Tongue (tissue), 2 donors: Measurements from ENCODE around the gene GPR153. TPM values are rescaled to one million over a fixed set of nuclear protein-coding genes. Genes with fewer than 3 reads are reported as not detected.

Experiments
- DNase-seq: peaks from one replicate; pipeline ENCODE4 v3.0.0-alpha.2; 2015
- total RNA-seq: library from RNA; depleted of rRNA; stranded (reverse); fragments of >200 nt; gene quantifications from one replicate; pipeline ENCODE4 v1.2.3, GENCODE V29; 2014

GPR153 gene
- total RNA-seq, 1 donor from 2014 or later = 13.7 TPM

DNA sequence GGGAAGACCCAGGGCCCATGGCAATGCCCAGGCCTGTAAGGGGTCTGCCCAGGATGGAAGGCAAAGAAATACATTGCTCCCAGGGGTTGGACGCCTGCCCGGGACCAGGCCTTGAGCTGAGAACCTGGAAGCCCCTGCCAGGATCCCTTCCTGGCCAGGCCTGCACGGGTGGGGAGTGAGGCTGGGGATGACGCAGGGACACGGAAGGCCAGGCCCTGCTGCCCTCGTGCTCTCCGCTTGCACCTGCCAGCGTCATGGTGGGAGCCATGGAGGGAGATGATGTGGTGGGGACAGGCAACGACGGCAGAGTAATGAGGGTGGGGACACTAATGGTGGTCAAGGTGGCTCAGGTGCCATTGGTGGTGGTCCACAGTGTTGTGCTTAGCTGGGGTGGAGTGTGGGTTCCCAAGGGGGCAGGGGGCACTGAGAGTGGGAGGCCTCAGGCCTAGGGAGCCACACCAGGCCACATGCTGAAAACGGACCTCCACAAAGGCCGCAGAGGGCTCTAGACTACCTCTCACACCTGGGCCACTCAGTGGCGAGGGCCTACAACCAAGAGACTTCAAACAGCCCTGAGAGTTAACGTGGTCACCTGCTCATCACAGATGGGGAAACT lies 12.6 kb downstream of the GPR153 start:
- no peak for DNase-seq

DNA sequence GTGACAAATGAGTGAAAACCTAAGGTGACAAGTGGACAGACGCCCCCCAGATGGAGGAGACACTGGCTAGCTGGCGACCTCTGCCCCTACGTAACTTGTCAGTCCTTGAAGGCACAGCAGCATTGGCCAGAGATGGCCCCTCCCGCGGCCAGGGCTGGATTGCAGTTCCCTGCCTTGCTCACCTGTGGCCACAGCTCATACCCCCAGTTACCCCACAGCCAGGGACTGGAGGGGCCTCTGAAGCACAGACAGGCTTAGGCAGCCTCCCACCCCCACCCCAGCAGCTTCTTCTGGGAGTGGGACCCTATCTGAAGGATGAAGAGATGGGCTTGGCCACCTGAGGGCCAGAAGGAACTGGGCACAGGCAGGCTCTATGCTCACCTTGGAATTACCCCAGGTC lies 13.2 kb downstream of the GPR153 start:
- no peak for DNase-seq

DNA sequence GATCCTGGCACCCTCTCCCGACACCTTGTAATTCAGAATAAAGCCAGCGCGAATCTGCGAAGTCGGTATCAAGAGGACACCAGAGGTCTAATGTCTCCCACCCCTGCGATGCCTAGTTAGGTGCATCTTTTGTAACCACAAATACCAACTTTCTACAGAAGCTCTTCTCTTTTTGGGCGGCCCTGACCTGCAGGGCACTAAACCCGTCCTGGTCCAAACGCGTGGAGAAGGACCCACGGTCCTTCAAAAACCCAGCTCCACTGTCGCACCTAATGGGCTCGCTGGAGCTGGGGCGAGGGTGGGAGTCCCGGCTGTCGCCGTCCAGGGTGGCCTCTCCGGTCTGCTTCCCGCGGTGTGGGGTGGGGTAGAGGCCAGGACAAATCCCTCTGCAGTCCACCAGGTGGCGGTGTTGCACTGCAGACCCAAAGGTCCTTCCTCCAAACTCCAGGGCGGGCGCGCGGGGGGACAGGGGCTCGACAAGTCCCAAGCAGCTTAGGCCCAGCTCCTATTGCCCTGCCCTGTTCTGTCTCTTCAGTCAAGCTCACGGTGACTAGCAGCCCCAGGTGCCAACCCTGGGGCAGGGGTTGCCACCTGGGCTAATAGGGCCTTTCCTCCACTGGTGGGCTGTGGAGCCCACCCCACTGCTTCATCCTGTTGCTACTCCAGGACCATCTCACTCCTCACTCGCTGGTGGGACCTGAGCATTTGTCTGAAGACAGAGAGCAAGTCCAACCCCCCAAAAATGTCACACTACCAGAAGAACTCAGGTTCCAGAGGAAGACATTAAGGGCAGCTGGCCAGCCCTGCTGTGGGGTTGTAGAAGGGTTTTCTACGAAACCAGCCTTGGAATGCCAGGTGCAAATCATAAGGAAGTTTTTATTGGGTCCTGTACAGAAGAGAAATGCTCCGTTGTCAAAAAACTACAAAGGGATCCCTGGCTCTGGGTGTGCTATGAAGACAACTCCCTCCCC lies 14.1 kb downstream of the GPR153 start:
- DNase-seq = peak; percentile 94

DNA sequence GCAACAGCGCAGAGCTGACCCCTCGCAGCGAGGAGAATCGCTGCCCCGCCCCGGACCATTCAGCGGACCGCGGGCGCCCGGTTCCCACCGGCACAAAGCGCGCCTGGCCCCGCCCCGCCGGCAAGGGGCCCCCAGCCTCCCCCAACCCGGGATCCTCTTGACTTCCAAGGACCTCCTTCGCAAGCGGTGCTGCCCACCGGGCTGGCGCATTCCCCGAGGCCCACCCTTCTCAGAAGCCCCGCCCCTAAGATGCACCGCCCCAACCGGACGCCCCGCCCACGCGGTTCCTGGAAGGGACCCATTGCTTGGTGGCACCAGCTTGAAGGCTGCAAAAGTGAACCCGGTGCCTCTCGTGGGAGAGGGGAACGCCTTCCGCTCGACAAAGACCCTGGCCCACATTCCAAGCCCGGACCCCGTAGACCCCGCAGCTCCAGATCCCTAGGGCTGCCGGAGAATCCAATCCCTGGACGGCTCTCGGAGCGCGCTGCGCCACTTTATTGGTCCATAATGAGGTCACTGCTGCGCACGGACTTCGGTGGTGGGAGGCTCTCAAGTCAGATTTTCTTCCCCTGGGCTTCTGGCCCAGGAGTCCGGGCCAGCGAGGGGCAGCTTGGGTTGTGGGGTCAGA lies 14.9 kb downstream of the GPR153 start:
- no peak for DNase-seq

DNA sequence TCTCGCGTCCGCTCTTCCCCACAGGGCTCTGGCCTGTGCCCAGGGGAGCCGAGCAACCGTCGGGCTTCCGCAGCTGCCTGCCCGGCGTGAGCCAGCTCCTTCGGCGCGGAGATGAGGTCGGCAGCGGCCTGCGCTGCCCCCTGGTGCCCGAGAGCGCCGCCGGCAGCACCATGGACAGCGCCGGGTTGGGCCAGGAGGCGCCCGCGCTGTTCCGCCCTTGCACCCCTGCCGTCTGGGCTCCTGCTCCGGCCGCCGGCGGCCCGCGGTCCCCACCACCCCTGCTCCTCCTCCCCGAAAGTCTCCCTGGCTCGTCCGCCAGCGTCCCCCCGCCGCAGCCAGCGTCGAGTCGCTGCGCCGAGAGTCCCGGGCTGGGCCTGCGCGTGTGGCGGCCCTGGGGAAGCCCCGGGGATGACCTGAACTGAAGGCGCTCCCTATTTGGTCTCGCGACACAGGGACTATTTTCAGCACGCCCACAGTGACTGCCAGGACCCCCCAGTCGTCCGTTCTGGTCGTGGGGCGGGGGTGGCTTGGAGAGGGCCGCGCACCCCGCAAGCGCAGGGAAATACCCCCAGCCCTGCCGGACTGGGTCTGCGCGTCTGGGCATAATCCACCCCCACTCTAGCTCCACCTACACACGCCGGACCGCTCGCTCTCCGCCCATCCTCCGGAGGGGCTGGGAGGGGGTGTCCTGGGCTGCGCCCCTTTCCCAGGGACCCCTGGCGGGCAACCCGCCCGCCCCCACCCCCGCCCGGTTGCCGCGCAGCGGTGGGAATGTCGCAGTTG lies 15.6 kb downstream of the GPR153 start:
- DNase-seq = peak; percentile 92

DNA sequence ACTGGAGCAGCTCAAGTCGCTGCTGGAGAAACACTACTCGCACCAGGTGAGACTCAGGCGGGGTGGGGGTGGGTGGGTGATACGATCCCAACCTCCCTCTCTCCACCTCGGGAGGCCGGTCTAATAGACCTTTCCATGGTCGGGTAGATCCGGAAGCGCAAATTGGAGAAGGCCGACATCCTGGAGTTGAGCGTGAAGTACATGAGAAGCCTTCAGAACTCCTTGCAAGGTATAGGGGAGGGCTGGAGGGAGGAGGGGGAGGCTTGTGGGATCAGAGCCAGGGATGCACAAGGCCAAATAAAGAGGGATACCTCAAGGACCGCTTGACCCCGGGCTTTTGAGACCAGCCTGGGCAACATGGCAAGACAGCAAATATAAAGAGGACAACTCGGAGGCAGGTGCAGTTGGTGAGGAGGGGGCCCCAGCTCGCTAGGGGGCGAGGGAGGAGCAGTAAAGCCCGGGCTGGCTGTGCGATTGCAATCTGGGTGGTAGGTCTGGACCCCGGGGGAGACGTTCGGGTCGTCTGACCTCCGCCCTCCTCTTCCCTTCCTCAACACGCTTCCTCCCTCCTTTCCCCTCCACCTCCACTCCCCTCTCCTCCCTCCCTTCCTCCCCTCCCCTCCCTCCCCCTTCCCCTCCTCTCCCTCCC lies 16.4 kb downstream of the GPR153 start:
- no peak for DNase-seq

DNA sequence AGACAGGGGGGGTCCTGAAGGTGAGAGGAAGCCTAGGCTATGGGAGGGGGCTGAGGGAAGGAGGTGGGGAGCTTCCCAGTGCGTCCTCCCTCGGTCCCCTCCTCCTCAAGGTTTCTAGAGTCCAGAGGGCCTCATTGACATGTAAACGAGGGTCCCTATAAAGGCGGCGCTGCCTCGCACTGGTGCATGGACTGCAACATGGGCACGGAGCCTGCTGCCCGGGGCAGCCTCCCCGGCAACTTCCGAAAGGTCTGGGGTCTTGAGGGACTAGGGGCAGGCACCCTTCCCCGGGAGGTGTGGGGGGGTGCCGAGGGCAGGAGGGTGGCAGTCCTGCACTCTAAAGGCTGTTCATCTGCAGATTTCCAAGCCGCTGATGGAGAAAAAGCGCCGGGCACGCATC lies 16.9 kb downstream of the GPR153 start, which contains the start of gene HES3:
HES3 (plus strand) TSS at position 187 of the 400 bp plus-strand sequence; CDS start at position 374, 187 bp downstream.
- DNase-seq = no peak

DNA sequence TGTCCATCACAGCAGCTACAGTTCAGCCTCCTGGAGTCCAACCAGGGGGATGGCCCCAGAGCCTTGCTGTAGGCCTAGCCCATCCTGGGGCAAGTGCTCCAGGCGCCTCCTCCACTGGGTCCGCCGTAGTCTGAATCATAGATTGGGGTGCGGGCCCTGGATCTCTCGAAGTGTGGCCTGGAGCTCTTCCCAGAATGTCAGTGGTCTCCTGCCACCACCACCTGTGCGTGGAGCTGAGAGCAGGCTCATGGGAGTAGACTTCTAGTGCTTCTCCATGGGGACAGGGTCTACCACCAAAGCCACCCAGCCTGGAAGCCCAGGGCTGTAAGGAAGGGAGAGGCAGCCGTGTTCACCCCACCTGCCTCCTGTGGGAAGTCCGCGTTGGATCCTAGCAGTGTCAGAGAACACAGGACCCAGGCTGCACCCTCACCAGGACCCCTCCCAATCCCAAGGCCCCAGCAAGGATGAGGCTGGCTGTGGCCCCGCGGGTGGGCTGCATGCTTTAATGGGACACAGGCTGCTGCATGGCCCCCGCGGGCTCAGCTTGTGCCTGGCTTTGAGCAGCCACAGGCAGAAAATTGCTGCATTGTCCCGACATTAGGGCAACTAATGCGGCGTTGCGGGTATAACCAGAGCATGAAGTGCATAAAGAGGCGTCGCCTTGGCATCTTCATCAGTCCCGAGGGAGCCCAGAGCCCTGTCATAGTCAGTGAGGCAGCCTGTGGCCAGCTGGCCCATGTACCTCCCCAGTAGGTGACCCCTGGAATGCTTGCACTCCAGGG lies 17.7 kb downstream of the GPR153 start:
- DNase-seq = no peak

DNA sequence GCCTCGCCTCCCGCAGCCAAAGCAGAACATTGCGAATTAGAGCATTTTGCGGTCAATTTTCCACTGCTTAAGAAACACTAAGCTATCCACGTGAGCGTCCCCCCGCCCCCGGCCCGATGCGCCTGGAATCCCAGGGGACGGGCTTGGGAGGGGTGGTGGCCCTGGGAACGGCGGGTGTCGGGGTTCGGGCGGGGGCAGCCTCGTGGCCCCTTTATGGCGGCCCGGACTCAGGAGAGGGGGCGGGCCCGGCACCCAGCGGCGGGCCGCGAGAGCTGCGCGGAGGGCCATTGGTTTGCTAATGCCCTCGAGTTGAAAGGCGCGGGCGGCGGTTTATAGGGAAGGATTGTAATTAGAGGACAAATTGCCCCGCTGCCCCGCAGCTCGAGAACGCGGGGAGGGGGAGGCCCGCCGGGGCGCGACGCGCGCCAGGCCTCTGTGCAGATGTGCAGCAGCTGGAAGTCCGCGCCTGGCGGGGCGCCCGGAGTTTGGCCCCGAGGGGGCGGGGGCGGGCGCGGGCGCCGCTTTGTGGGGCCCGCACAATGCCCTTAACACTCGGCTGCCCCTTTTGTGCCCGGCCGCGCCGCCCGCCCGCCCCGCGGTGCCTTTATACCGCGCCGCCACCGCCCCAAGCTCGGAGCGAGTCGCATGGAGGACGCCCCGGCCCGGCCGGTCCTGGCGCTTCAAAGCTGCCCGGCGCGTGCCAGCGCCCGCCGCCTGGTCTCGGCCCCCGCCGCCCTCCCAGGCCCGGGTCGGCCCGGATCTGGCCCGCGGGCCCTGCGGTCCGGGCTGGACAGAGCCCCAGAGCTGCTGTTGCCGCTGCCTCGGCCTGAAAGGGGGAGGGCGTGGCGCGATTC lies 18.8 kb downstream of the GPR153 start:
- DNase-seq = peak; percentile 62

DNA sequence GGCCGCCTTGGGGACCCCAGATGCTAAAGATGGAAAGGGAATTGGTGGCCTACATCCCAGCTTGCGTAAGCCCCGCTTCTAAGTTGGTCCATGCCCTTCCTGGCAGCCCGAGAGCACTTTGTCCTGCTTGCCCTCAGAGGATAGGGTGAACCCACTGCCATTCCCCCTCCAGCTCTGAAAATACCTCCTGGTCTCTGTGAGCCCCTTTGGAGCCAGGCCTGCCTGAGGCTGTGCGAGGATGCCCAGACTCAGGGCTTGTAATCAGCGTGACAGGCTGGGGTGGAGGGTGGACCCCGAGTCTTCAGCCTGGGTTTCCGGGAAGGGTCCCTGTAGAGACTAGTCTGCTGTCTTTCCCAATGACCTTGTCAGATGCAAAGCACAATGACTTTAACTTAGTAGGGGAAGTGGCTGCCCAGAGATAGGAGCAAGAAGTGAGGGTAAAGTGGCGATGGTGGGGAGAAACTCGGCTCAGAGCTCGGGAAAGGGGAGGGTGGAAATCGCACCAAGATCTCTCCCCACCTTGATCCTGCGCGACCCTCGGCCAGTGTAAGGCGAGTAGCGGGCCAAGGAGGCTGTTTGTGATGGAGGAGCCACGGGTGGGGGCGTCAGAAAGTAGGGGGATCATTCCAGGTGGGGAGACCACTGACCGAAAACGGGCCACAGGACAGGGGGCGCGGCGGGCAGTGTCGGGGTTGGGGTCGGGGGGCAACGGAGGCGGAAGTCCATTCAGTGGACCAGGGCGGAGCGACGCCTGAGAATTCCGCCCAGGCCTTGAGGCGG lies 19.6 kb downstream of the GPR153 start:
- DNase-seq = no peak

DNA sequence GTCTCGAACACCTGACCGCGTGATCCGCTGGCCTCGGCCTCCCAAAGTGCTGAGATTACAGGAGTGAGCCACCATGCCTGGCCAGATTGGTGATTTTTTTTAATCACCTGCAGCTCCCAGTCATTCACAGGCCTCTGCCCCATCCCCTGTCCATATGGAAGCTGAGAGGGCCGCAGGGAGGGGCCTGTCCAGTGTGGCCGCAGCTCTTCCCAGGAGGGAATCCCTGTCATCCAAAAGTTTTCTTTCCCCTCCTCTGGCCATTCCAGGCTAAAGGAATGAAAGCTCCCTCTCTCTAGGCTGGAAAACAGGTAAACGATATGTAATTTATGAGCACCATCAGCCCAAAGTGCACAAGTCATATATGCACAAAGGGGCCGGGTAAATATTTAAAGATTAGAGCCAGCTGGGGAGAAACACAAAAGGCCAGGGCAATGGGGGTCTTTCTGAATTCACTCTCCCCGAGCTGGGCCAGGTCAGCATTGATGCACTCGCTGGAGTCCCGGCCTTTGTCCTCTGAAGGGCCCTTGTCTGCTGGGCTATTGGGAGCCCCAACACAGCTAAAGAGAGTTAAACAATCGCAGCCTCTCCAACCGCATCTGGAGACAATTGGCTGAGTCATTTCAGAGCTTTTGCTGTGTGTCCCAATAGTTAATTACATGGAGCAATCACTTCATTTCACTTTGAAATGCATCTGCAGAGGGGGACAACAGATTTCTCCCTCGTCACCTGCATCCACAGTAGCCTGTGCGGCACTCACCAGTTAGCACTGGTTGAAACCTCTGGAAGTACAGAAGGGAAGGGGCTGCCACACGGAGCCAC lies 20.7 kb downstream of the GPR153 start:
- no peak for DNase-seq

DNA sequence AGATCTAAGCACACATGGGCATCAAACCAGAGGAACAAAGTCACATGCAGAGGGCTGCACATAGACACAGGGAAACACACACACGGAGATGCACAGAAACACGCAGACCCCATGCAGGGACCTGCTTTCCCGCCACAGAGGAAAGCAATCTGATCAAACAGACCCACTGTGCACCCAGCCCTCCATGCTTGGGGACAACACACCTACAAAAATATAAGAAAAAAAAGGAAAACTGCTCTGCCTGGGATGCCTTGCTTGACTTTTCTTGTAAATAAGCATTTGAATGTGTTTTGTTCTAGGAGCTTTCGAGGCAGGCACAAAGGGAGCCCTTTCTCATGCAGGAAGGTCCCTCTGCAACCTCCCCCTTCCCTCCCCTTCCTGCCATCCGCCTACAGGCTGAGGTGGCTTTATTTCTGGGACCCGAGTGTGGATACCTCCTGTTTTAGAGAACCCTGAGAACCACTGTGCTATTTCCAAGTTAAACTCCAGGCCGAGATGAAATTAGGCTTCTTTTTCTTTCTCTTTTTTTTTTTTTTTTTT lies 21.6 kb downstream of the GPR153 start:
- DNase-seq = no peak

DNA sequence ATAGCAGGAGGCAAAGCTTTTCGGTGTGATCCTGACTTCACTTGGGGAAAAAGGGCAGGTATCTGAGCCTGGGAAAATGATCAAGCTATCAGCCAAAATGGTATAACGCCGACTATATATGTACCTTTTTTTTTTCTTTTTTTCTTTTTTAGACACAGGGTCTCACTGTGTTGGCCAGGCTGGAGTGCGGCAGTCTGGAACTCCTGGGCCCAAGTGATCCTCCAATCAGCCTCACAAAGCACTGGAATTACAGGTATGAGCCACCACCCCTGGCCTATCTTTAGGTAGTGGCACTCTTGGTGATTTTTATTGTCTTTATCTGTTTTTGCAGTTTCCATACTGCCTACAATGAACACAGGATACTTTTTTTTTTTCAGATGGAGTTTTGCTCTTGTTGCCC lies 23.8 kb downstream of the GPR153 start:
- no peak for DNase-seq

DNA sequence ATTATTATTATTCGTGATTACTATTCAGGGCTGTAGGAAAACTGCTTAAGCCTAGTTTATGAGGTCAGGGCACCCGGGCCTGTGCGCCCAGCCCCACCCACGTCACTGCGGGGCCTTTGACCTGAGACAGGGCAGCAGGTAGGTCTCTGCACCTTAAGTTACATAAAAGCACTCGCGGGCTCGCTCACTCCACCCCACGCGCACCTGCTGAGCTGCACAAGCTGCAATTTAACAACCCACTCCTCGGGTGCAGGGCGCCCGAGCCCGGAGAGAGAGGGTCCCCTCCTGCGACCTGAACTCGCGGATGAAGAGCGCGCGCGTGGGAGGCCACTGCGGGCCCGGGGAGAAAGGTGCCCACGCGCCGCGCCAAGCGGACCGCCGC lies 25.6 kb downstream of the GPR153 start:
- DNase-seq = no peak

DNA sequence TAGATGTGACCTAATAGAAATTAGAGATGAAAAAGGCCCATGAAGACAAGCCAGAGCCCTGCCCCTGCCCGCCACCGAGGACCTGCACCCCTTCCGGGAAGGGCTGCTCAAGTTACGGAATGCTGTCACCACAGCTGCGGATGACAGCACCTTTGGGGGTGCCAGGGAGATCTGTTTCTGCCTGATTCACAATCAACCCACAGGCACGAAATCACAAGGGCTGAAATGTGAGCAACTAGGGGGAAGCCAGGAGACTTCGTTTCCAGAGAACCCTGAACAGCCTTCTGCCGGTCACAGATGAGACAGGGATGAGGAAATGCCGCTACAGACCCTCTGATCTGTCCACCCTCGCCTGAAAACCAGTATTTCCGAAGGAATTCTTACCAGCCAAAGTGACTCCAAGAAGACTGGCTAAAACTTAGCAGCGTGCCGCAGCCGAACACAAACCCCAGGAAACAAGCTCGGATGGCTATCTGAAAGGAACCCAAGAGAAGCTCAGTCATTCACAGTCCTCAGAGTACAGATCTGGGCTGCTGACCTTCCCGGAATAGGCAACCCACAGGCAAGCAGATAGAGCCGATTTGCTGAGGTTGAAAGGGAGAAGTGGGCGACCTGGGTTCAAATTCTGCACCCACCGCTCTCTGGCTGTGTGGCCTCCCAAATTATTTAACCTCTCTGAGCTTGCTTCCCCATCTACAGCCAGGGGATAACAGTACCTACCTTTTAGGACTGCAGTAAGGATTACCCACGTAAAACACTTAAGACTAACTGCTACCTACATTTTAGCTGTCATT lies 26.2 kb downstream of the GPR153 start:
- DNase-seq = peak; percentile 42

DNA sequence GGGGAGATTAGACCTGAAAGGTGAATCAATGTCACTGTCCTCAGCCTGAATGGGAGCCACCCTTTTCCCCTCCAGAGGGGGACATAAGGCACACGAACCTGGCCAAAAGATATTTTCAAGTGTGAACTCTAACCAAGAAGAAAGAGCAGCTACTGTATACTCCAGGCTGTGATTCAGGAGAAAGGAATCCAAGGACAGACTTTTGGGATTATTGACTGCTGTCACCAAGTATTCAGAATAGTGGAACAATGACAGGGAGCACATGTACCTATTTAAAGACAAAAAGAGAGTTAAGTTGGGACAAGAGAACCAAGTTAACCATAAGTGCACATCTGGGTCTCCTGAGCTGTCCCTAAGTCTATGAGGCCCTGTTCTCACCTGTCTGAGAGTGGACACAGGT lies 27.5 kb downstream of the GPR153 start:
- DNase-seq = no peak

DNA sequence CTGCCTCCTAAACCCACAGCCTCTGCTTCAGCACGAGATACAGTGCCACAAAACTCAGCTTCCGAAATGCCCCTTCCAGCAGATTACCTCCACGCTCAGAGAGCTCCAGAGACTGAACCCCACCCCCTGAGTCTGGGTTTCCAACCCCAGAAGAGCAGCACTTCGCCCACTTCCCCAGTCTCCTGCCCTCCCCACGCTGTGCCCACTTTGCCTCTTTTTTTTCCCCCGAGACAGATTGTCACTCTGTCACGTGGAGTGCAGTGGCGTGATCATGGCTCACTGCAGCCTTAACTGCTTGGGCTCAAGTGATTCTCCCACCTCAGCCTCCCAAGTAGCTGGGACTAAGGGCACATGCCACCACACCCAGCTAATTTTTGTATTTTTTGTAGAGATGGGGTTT lies 35.2 kb downstream of the GPR153 start:
- no peak for DNase-seq
